NCI-H2081 treated with DMSO at 0.1 percent for 48 hours (cell line): ENCODE results near the gene LEP.
"Not testable (repeated sequence)": the region's sequence is repeated elsewhere in the genome, so short reads cannot be mapped to it uniquely, and the experiment has no call there.

ENCODE experiments used
- DNase-seq: peaks from one replicate; lab custom pipeline; 2025; lab: John Stamatoyannopoulos, UW

The LEP gene

DNA sequence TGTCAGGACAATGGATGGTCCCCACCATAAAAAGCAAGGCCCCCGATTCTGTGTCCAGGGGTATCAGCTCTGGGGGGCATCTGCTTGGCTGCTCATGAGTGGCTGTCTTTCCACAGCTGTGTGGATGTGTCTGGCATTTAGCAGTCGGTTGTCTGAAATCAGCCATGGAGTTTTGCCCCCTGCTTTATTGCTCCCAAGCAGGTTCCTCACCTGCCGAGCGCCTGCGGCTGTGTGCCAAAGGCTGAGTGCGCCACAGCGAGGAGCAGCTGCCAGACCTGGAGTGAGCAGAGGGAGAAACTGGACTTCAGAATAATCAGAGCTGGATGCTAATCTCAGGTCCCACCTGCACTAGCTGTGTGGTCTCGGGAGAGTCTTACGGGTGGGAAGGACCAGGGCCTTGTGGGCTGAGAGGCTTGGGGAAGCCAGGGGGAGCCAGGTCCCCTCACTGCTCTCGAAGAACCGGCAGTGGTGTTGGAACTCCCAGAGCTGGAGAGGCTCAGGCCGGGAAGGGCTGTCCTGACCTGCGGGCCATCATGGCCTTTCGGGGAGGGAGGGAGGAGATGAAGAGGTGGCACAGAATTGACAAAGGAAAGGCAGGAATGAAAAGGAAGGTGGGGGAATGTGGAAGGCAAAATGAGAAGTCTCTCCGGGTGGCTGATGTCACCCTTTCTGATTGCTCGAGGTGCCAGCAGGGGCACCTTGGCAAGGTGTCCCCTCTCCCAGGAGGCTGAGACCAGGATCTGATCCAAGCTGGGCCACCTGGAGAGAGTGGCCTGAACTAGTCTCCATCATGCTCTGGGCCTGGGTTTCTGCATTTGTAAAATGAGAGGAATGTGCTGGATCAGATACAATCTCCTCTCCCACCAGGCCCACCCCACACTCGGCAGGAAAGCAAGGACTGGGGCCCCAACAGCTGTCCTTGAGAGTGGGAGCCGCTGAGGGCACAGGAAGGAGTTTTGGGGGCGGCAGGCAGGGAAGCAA is 30.2 kb upstream of the LEP start:
- no peak for DNase-seq

- no peak for DNase-seq
These were observed 29.5 kb upstream of the LEP start for GRCh38 chr7:128211626-128212025.

DNA sequence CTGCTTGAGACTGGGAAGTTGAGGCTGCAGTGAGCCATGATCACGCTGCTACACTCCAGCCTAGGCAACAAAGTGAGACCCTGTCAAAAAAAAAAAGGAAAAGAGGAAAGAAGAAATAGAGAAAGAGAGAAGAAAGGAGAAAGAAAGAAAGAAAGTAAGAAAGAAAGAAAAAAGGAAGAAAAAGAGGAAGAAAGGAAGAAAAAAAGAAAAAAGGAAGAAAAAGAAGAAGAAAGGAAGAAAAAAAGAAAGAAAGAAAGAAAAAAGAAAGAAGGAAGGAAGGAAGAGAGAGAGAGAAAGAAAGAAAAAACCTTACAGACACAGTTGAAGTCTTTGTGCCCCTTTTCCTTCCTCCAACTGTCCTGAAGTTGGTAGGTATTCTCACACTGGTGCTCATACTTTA is 26.6 kb upstream of the LEP start:
- no peak for DNase-seq

GRCh38 chr7:128215281-128215680 is 25.8 kb upstream of the LEP start:
- no peak for DNase-seq

GRCh38 chr7:128215739-128216138 is 25.3 kb upstream of the LEP start:
- DNase-seq: no peak

GRCh38 chr7:128217030-128217805 is 23.9 kb upstream of the LEP start:
- DNase-seq: no peak

DNA sequence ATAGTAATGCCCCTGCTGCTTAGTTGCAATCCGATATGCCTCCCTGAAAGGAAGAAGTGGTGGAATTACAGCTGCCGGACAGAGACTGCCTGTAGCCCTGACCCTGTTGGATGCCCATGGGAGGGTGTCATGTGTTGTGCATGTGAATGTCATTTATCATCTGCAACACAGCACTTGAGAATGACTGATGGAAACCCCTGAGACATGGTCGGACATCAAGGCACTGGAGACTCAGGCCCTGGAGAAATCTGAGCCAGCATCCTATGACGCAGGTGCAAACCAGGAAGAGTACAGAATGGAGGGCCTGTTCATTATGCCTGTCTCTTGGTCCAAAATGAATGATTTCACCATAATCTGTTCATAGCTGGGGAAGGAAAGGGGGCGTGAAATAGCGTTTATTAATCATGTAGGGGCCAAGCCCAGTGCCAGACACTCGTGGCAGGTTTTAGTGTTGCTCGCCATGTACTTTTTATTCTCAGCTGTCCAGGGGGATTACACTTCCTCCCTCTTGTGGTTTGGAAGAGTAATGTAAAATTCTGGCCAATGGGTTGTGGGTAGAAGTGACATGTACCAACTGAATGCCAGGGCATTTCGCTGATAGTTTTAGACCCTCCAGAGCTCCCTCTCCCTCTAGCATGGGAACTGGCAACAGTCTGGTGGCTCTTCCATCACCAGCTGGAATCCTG is 23.0 kb upstream of the LEP start:
- no peak for DNase-seq

GRCh38 chr7:128219636-128220035 is 21.4 kb upstream of the LEP start:
- DNase-seq: no peak

- DNase-seq: no peak
These were observed 19.1 kb upstream of the LEP start for GRCh38 chr7:128221929-128222403.

- DNase-seq: no peak
These were observed 14.7 kb upstream of the LEP start for GRCh38 chr7:128226132-128226980.

GRCh38 chr7:128227271-128227670 is 13.8 kb upstream of the LEP start:
- DNase-seq: no peak

- no peak for DNase-seq
These were observed 10.1 kb upstream of the LEP start for GRCh38 chr7:128231021-128231420.

- DNase-seq: no peak
These were observed 9.4 kb upstream of the LEP start for GRCh38 chr7:128231677-128232076.

DNA sequence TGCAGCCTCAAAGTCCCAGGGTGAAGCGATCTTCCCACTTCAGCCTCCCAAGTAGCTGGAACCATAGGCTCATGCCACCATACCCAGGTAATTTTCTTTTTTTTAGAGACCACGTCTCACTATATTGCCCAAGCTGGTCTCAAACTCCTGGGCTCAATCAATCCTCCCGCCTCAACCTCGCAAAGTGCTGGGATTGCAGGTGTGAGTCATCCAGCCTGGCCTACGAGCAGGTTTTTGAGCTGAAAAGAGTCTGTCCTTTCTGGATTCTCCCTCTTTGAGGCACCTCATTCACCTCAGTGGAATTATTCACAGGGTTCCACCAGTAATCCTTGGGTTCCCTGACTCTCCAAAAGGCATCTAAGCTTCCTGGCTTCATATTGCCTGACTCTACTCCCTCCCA is 7.6 kb upstream of the LEP start:
- DNase-seq: no peak

DNA sequence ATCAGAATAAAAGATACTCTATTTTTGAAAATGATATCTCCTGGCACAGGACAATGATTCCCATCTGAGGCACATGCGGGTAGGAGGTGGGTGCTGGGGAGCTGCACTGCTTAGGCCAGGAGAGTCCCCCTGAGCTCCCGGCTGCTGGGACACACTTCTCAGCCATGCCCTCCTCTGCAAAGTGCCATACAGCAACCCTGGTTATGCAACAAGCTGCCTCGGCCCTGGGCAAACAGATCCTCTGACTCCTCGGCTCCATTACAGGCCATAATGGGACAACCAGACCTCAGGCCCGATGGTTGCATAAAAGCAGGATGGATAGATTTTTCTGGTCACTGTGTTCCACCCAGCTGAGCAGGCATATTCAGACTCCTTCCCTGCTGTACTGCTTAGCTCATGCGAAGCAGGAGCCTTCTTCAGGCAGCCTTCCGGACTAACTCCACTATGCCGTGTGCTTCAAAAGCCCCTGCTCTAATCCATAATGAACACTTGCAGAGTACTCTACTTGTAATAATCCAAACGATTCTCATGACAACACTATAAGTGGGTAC is 6.5 kb upstream of the LEP start:
- DNase-seq: no peak

DNA sequence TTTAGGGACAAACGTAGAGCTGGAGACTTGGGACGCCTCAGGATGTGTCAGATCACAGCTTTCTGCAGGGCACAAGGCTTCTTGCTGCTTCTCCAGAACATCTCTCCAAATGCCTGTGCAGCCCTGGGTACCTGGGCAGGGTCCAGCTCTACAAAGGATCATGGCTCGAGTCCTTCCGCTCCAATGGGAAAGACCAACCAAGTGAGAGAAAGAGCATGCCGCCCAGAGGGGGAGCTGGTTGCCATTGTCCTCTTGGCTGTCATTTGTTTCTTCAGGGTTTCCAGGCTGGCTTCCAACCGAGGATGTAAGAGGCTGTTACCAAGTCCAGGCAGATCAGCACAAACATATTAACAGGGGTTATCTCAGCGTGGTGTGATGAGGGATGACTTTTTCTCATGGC is 5.6 kb upstream of the LEP start:
- DNase-seq: no peak

DNA sequence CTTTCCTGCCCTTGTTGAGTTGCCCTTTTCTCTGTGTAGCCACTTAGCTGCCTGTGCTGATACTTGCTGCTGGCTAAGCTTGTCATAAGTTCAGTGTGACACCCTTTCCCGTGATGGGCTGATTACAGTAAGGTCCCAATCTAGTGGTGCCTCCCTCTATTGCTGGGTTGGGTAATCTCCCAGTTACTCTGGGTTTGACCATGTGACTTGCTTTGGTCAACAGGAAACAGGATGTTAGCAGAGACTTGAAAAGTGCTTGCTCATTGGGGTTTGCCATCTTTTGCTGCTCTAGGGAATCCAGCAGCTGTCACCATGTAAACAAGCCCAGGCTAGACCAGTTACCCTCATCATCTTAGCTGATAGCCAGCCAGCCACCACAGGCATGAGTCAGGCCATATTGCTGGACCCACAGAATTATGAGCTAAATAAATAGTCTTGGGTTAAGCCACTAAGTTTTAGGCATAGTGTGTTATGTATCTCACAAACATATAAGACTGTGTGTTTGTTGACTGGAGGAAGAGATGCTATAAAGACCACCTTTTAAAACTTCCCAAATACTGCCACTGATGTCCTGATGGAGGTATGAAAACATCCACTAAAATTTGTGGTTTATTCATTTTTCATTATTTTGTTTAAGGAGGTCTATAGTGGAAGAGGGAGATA is 4.0 kb upstream of the LEP start:
- no peak for DNase-seq

- DNase-seq: not testable (repeated sequence)
These were observed 1.9 kb upstream of the LEP start for GRCh38 chr7:128239146-128239545.

- no peak for DNase-seq
These were observed 1.6 kb downstream of the LEP start for GRCh38 chr7:128242661-128243060.

DNA sequence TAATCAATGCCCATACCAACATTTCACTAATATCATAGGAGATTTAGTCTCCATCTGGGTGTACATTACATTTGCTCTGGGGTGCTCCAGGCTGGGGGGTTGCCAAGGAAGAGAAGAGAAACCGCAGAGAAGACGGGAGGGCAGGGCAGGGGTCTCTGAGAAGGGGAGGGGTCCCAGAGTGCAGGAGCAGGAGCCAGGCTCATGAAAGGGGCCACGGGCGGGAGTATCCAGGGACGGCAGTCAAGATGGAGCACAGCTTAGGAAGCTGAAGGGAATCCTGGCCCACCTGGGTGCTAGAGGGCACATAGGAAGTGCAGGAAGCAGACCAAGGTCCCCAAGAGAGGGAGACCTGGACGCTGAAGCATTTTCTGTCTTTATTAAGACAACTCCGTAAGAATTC is 2.2 kb downstream of the LEP start:
- DNase-seq: no peak

DNA sequence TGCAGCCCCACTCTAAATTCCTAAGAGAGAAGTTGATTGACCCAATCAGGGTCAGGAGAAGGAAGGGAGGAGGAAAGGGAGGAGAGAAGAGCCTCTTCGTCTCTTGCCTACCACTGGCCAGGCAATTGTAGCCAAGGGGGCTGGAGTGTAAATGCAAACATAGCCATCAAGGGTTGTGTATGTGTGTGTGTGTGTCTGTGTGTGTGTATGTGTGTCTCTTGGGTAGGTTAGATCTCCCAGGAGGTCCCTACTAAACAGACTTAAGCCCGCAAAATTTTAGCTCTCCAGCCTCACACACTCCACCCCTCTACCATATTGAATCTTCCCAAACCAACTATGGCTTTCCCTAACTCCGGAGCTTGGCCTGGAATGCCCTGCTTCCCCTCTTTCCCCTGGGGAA is 3.8 kb downstream of the LEP start:
- DNase-seq: no peak
